AG09309 (cell line): ENCODE measurements around the gene HSPA4L.

Experiments used
- DNase-seq: peaks from one replicate; pipeline ENCODE4 v3.0.0-alpha.2; 2010; ENCODE audit warnings: low read depth
- H3K4me3 ChIP-seq: 2 replicates; pipeline ENCODE4 v1.5.1; 2011; ENCODE audit warnings: mild to moderate bottlenecking, low read depth, low read length, moderate library complexity; ENCODE audit not compliant: control insufficient read depth
- TF ChIP-seq, protein P1 (sequence below): IDR thresholded peaks from 2 replicates; pipeline ENCODE4 v1.5.1; 2011; ENCODE audit warnings: mild to moderate bottlenecking, low read depth, low read length, inconsistent platforms; ENCODE audit not compliant: insufficient read depth, control insufficient read depth; ENCODE audit errors: missing control alignments

The HSPA4L gene

DNA sequence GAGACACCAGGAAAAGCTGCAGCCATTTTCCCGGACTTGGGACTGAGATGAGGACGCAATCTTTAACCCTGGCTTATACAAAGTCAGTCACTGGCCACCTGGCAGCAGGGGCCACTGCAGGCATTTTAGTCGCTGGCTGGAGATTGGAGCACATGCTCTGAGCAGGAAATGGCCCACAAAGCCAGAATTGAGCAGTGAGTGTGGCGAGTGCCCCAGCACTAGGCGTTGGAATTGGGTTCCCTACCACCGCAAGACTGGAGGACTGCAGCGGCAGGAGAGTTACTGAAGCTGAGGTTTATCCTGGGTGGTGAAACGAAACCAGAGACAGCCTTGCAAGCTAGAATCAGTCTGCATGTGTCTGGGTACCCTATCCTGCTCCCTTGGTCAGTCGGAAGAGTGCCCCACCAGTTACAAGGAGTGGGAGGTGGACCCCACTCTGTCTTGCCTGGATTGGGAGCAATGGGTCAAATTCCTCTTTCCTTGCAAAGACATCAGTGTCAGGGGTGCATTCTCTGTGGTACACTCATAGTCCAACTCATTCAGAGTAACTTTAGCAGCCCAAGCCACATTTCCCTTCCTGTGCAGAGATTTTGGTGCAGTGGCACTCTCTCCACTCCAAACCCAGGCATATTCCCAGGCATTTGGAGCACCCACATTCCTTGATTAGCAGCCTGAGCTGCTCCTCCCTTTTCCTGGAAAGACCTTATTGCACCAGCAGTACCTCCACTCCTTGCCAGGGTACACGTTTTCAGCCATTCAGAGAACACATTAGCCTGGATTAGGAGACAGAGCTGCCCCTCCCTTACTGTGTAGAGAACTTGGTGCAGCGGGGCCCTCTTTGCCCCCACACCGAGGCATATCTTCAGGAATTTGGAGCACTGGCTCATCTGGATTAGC is 61.8 kb downstream of the HSPA4L start:
- TF ChIP-seq, protein P1, sequence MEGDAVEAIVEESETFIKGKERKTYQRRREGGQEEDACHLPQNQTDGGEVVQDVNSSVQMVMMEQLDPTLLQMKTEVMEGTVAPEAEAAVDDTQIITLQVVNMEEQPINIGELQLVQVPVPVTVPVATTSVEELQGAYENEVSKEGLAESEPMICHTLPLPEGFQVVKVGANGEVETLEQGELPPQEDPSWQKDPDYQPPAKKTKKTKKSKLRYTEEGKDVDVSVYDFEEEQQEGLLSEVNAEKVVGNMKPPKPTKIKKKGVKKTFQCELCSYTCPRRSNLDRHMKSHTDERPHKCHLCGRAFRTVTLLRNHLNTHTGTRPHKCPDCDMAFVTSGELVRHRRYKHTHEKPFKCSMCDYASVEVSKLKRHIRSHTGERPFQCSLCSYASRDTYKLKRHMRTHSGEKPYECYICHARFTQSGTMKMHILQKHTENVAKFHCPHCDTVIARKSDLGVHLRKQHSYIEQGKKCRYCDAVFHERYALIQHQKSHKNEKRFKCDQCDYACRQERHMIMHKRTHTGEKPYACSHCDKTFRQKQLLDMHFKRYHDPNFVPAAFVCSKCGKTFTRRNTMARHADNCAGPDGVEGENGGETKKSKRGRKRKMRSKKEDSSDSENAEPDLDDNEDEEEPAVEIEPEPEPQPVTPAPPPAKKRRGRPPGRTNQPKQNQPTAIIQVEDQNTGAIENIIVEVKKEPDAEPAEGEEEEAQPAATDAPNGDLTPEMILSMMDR, result no peak
- H3K4me3 ChIP-seq, result no peak overlapping the region
- no peak for DNase-seq

DNA sequence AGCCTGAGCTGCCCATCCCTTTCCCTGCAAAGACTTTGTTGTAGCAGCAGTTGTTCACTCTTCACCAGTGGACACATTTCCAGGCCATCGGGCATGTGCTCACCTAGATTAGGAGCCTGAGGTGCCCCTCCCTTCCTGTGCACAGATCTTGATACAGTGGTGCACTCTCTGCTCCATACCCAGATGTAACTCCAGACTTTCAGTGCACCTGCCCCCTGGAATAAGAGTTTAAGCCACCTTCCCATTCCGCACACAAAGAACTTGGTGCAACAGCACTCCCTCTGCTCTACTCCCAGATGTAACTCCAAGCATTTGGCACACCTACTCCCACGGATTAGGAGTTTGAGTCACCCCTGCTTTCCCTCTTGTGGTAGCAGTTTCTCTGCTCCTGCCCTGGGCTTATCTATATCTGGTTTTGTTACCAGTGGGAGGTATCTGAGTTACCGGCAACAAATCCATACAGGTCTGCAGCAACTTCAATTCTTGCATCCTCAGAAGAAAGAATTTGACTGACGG is 62.5 kb downstream of the HSPA4L start:
- no peak for DNase-seq
- TF ChIP-seq, protein P1, result no peak
- no peak overlapping the region for H3K4me3 ChIP-seq

DNA sequence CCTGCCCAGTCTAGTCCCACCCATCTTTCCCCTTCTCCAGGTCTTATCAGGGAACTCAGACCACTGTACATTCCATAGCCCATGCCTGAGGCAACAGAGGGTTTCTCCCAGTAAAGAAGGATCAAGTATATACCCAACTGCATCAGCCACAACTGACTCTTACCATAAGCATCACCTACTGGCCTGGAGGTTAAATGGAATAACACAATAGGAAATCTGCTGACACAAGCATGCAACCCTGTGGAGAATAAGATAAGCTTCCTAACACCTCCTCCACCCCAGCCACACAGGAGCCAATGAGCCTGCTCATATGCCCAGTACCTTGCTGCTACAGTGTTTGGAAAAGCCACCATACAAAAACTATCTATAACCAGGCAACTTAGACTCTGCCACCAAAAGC is 63.9 kb downstream of the HSPA4L start:
- TF ChIP-seq, protein P1, result no peak
- no peak overlapping the region for H3K4me3 ChIP-seq
- no peak for DNase-seq

DNA sequence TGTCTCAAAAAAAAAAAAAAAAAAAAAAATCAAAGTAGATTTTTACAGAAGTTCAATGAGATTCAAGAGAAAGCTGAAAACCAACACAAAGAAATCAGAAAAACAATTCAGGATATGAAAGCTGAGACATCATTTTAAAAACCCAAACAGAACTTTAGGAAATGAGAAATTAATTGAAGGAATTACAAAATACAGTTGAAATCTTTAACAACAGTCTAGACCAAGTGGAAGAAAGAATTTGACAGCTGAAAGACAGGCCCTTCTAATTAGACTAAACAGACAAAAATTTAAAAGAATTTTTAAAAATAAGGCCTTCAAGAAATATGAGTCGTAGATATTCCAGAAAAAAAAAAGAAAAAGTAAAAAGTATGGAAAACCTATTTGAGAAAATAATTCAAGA is 64.6 kb downstream of the HSPA4L start:
- no peak for DNase-seq
- TF ChIP-seq, protein P1, result no peak
- H3K4me3 ChIP-seq, result no peak overlapping the region

DNA sequence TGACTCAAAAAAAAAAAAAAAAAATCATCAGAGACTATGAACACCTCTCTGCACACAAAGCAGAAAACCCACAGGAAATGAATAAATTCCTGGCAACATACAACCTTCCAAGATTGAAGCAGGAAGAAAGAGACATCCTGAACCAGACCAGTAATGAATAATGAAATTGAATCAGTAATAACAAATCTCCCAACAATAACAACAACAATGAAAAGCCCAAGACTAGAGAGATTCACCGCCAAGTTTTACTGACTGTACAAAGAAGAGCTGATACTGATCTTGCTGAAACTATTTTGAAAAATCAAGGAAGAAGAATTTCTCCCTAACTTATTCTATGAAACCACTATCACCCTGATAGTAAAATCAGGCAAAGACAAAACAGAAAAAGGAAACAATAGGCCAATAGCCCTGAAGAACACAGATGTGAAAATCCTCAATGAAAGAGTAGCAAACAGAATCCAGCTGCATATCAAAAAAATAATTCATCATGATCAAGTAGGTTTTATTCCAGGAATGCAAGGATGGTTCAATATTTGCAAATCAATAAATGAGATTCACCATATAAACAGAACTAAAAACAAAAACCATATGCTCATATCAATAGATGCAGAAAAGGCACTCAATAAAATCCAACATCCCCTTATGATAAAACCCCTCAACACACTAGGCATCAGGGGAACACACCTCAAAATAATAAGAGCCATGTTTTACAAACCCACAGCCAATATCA is 67.5 kb downstream of the HSPA4L start:
- no peak overlapping the region for H3K4me3 ChIP-seq
- TF ChIP-seq, protein P1, result no peak
- DNase-seq, result no peak

DNA sequence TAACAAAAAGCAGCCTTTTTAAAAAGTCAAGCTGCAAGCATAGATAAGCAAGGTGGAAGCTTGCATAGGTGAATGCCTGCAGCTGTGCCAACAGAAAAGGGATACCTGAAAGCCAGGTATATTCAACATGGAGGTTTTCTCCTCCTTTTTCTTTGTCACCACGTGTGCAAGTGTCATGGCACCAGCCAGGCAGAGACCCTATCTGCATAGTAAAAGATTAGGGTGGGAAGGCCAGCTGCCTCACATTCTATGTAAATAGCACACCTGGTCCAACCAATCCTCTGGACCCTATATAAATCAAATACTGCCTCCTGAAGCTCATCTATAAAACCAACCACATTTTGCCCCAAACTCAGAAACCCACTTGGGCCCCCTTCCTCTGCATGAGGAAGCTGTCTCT is 70.5 kb downstream of the HSPA4L start:
- no peak overlapping the region for H3K4me3 ChIP-seq
- TF ChIP-seq, protein P1, result no peak
- no peak for DNase-seq
